HCT116 (cell line): ENCODE measurements around the gene SLC1A3. TPM values are rescaled to one million over a fixed set of nuclear protein-coding genes. Genes with fewer than 3 reads are reported as not detected.

Source experiments
- ATAC-seq: fragments of 200-7000 bp; cut with Tn5 transposase; 2 replicates; pipeline ENCODE4 v1.9.1; 2020; ENCODE audit warnings: mild to moderate bottlenecking, moderate library complexity
- BruUV-seq: library from RNA; stranded (reverse); fragments of 400-500 nt; replicated peaks from 2 replicates; lab custom pipeline; 2021; lab: Mats Ljungman, UMichigan
- CTCF ChIA-PET: fragments of 300-600 bp; sonication (Branson Sonifier 250); formaldehyde crosslinking; loops from one replicate; lab custom pipeline; 2021; ENCODE audit warnings: antibody characterized with exemption; lab: Charles Lee
- POLR2A ChIA-PET: fragments of 300-600, 350-600 bp; sonication (Branson Sonifier 250); formaldehyde crosslinking; loops from one replicate; lab custom pipeline; 2021; ENCODE audit warnings: antibody characterized with exemption; lab: Charles Lee
- RAD21 ChIA-PET, 2 experiments: fragments of 300-600 bp; sonication (Branson Sonifier 250); formaldehyde crosslinking; loops; one replicate each; lab custom pipeline; 2023; ENCODE audit warnings: low total read pairs in 2 of 2; ENCODE audit not compliant: uncharacterized antibody in 2 of 2, unreplicated experiment in 2 of 2, low non-redundant PET in 1 of 2; lab: Charles Lee
- DNase-seq: peaks from one replicate; pipeline ENCODE4 v3.0.0-alpha.2; 2010; ENCODE audit warnings: low read depth, low spot score
- H2AFZ ChIP-seq: fragments of 200-600 bp; shearing (Covaris generic), sonication (generic); 2 replicates; pipeline ENCODE4 v1.6.1; 2017; ENCODE audit warnings: low read depth, mixed run types, mixed read lengths, antibody characterized with exemption, low read length; ENCODE audit not compliant: poor library complexity, severe bottlenecking
- H3K27ac ChIP-seq: 2 replicates; pipeline ENCODE4 v1.5.1; 2012; ENCODE audit warnings: low read depth, low read length
- H3K27me3 ChIP-seq: fragments of 200-600 bp; sonication (generic); 2 replicates; pipeline ENCODE4 v1.6.1; 2016; ENCODE audit warnings: mixed run types, low read length, mixed read lengths; ENCODE audit not compliant: insufficient read depth
- H3K36me3 ChIP-seq, 2 experiments: fragments of 200-500 bp in 1 of 2; fragments of 200-600 bp in 1 of 2; sonication (Bioruptor generic) in 1 of 2; sonication (generic) in 1 of 2; 2 replicates each; pipeline versions ENCODE4 v1.5.1 to v1.6.1; 2014 to 2016; ENCODE audit warnings: low read length in 2 of 2, inconsistent platforms in 1 of 2, mixed read lengths in 1 of 2, mixed run types in 1 of 2; ENCODE audit not compliant: insufficient read depth in 2 of 2, control insufficient read depth in 1 of 2
- H3K4me1 ChIP-seq, 2 experiments: fragments of 200-600 bp in 1 of 2; sonication (generic) in 1 of 2; 2 replicates each; pipeline versions ENCODE4 v1.5.1 to v1.6.1; 2012 to 2017; ENCODE audit warnings: low read length in 2 of 2, inconsistent platforms in 1 of 2, mild to moderate bottlenecking in 1 of 2, mixed read lengths in 1 of 2, mixed run types in 1 of 2, moderate library complexity in 1 of 2; ENCODE audit not compliant: insufficient read depth in 2 of 2, control insufficient read depth in 1 of 2
- H3K4me2 ChIP-seq: fragments of 200-600 bp; sonication (generic); 2 replicates; pipeline ENCODE4 v1.6.1; 2017; ENCODE audit warnings: mixed run types, low read length, mixed read lengths
- H3K4me3 ChIP-seq, 2 experiments: fragments of 200-600 bp in 1 of 2; sonication (generic) in 1 of 2; replicated peaks in 1 of 2; 2 replicates each; pipeline ENCODE4 v1.5.1; 2011 to 2016; ENCODE audit warnings: low read length in 2 of 2, control low read depth in 1 of 2, low read depth in 1 of 2, mild to moderate bottlenecking in 1 of 2, mixed read lengths in 1 of 2, mixed run types in 1 of 2
- H3K79me2 ChIP-seq: fragments of 200-600 bp; sonication (generic); 2 replicates; pipeline ENCODE4 v1.6.1; 2017; ENCODE audit warnings: mild to moderate bottlenecking, mixed run types, low read length, moderate library complexity, mixed read lengths; ENCODE audit not compliant: insufficient read depth
- H3K9ac ChIP-seq: fragments of 200-600 bp; sonication (generic); 2 replicates; pipeline ENCODE4 v1.6.1; 2016; ENCODE audit warnings: low read length, mixed read lengths
- H3K9me2 ChIP-seq: fragments of 200-600 bp; sonication (generic), shearing (Covaris generic); 2 replicates; pipeline ENCODE4 v1.6.1; 2017; ENCODE audit warnings: mixed run types, mild to moderate bottlenecking, moderate library complexity; ENCODE audit not compliant: insufficient read depth
- H3K9me3 ChIP-seq, 2 experiments: fragments of 200-500 bp in 1 of 2; fragments of 200-600 bp in 1 of 2; sonication (Bioruptor generic) in 1 of 2; sonication (generic) in 1 of 2; 2 replicates each; pipeline ENCODE4 v1.6.1; 2014 to 2017; ENCODE audit warnings: low read length in 2 of 2, mixed read lengths in 2 of 2, inconsistent platforms in 1 of 2, low read depth in 1 of 2, mild to moderate bottlenecking in 1 of 2, mixed run types in 1 of 2, moderate library complexity in 1 of 2; ENCODE audit not compliant: control insufficient read depth in 1 of 2, insufficient read depth in 1 of 2
- H4K20me1 ChIP-seq: fragments of 200-600 bp; sonication (generic), shearing (Covaris generic); 2 replicates; pipeline ENCODE4 v1.6.1; 2017; ENCODE audit warnings: mixed run types, mild to moderate bottlenecking, moderate library complexity; ENCODE audit not compliant: insufficient read depth
- CEBPB ChIP-seq: IDR thresholded peaks from 2 replicates; pipeline ENCODE4 v1.6.1; 2012; ENCODE audit warnings: low read depth
- EZH2phosphoT487 ChIP-seq: fragments of 200-600 bp; IDR thresholded peaks from 2 replicates; pipeline ENCODE4 v1.6.1; 2018; ENCODE audit warnings: antibody characterized with exemption, borderline replicate concordance
- SP1 ChIP-seq: IDR thresholded peaks from 2 replicates; pipeline ENCODE4 v1.6.1; 2012; ENCODE audit warnings: low read depth
- intact Hi-C: fragments of 100-400 bp; cut with micrococcal nuclease; formaldehyde crosslinking; loops from 2 replicates; pipeline ENCODE4 v1.10.0; 2022
- total RNA-seq: library from RNA; stranded (reverse); gene quantifications from one replicate; pipeline ENCODE4 v1.2.1, GENCODE V29; 2021; ENCODE audit not compliant: unreplicated experiment
- TF ChIP-seq, protein P1 (sequence below): IDR thresholded peaks from 2 replicates; pipeline ENCODE4 v1.6.1; 2011; ENCODE audit warnings: mild to moderate bottlenecking, low read length, moderate library complexity; ENCODE audit not compliant: insufficient replicate concordance; ENCODE audit errors: extremely low read depth
- TF ChIP-seq, protein P2 (sequence below): IDR thresholded peaks from 2 replicates; pipeline ENCODE4 v1.6.1; 2012; ENCODE audit warnings: low read depth
- TF ChIP-seq, protein P3 (sequence below), 3 experiments: fragments of 200-600 bp in 1 of 3; sonication (generic) in 1 of 3; IDR thresholded peaks in 2 of 3; conservative IDR thresholded peaks in 1 of 3; 2 replicates each; pipeline ENCODE4 v1.5.1; 2012 to 2017; ENCODE audit warnings: low read depth in 2 of 3, low read length in 2 of 3, antibody characterized with exemption in 1 of 3, borderline replicate concordance in 1 of 3, control low read depth in 1 of 3, mild to moderate bottlenecking in 1 of 3, mixed read lengths in 1 of 3, mixed run types in 1 of 3, moderate library complexity in 1 of 3; ENCODE audit not compliant: insufficient read depth in 1 of 3

Gene SLC1A3
- total RNA-seq, 1 experiment from 2014 or later = 12.9 TPM

DNA sequence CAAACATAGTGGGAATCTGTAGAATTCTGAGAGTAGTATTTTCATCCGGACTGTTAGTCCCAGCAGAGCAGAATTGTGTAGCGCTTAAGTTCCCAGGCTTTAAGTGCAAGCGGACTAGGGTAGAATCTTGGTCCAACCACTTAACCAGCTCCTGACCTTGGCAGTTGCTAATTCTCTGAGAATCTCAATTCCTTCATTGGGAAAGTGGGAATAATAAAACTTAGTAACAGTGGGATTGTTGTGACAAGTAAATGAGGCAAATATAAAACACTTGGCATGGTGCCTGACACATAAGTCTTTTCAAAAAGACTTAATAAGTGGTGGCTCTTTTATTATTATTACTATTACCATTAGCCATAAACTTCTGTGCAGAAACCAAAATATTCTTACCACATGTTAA, 8.4 kb upstream of the SLC1A3 start:
- Histone ChIP-seq H3K9me3 (no peaks in the 10 kb centered on the region), H3K9me2 (no peaks in the 10 kb centered on the region), H3K27me3 (no peaks in the 10 kb centered on the region), H3K79me2 (no peaks in the 10 kb centered on the region), H4K20me1 (no peaks in the 10 kb centered on the region), H2AFZ (no peak overlapping the region)
- CTCF ChIA-PET = no interaction called here
- DNase-seq = no peak
- intact Hi-C loops = no loop called here
- TF ChIP-seq, protein P1, sequence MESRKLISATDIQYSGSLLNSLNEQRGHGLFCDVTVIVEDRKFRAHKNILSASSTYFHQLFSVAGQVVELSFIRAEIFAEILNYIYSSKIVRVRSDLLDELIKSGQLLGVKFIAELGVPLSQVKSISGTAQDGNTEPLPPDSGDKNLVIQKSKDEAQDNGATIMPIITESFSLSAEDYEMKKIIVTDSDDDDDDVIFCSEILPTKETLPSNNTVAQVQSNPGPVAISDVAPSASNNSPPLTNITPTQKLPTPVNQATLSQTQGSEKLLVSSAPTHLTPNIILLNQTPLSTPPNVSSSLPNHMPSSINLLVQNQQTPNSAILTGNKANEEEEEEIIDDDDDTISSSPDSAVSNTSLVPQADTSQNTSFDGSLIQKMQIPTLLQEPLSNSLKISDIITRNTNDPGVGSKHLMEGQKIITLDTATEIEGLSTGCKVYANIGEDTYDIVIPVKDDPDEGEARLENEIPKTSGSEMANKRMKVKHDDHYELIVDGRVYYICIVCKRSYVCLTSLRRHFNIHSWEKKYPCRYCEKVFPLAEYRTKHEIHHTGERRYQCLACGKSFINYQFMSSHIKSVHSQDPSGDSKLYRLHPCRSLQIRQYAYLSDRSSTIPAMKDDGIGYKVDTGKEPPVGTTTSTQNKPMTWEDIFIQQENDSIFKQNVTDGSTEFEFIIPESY = no peak
- TF ChIP-seq, protein P2, sequence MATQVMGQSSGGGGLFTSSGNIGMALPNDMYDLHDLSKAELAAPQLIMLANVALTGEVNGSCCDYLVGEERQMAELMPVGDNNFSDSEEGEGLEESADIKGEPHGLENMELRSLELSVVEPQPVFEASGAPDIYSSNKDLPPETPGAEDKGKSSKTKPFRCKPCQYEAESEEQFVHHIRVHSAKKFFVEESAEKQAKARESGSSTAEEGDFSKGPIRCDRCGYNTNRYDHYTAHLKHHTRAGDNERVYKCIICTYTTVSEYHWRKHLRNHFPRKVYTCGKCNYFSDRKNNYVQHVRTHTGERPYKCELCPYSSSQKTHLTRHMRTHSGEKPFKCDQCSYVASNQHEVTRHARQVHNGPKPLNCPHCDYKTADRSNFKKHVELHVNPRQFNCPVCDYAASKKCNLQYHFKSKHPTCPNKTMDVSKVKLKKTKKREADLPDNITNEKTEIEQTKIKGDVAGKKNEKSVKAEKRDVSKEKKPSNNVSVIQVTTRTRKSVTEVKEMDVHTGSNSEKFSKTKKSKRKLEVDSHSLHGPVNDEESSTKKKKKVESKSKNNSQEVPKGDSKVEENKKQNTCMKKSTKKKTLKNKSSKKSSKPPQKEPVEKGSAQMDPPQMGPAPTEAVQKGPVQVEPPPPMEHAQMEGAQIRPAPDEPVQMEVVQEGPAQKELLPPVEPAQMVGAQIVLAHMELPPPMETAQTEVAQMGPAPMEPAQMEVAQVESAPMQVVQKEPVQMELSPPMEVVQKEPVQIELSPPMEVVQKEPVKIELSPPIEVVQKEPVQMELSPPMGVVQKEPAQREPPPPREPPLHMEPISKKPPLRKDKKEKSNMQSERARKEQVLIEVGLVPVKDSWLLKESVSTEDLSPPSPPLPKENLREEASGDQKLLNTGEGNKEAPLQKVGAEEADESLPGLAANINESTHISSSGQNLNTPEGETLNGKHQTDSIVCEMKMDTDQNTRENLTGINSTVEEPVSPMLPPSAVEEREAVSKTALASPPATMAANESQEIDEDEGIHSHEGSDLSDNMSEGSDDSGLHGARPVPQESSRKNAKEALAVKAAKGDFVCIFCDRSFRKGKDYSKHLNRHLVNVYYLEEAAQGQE = no peak
- TF ChIP-seq EZH2phosphoT487 = no peak
- TF ChIP-seq, protein P3, sequence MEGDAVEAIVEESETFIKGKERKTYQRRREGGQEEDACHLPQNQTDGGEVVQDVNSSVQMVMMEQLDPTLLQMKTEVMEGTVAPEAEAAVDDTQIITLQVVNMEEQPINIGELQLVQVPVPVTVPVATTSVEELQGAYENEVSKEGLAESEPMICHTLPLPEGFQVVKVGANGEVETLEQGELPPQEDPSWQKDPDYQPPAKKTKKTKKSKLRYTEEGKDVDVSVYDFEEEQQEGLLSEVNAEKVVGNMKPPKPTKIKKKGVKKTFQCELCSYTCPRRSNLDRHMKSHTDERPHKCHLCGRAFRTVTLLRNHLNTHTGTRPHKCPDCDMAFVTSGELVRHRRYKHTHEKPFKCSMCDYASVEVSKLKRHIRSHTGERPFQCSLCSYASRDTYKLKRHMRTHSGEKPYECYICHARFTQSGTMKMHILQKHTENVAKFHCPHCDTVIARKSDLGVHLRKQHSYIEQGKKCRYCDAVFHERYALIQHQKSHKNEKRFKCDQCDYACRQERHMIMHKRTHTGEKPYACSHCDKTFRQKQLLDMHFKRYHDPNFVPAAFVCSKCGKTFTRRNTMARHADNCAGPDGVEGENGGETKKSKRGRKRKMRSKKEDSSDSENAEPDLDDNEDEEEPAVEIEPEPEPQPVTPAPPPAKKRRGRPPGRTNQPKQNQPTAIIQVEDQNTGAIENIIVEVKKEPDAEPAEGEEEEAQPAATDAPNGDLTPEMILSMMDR (IDR thresholded peaks at IDR 0.05 in 2 of 3, conservative IDR thresholded peaks at IDR 0.05 in 1 of 3; ENCODE audit: borderline replicate concordance in 1 of 3, insufficient read depth in 1 of 3, low read depth in 2 of 3, low read length in 2 of 3) = no peak
- TF ChIP-seq CEBPB = no peak
- no peak for TF ChIP-seq SP1
- TF ChIP-seq, all 23 proteins: peak for 0
- peaks cover 0 to 2% of the 10 kb centered on the region in 2 experiments; a peak in 1 of 4 replicates for H3K4me1 ChIP-seq
- ChIA-PET POLR2A (no interaction called here), RAD21 (no interaction called here)
- no peak overlapping the region for H3K4me2 ChIP-seq
- H3K9ac ChIP-seq = no peak overlapping the region
- H3K27ac ChIP-seq = no peak overlapping the region
- no peaks in the 10 kb centered on the region for H3K36me3 ChIP-seq
- no peak overlapping the region for H3K4me3 ChIP-seq
- BruUV-seq = no TSS peak
- no peak for ATAC-seq
